Upper lobe of right lung (tissue), 1 donor: ENCODE results near the gene CPA1. TPM values are rescaled to one million over a fixed set of nuclear protein-coding genes. Genes with fewer than 3 reads are reported as not detected.

ENCODE experiments used
- ATAC-seq: fragments of 200-7000 bp; cut with Tn5 transposase; one replicate; pipeline ENCODE4 v1.9.1; 2020; ENCODE audit warnings: mild to moderate bottlenecking, moderate library complexity
- DNase-seq: peaks from one replicate; pipeline ENCODE4 v3.0.0-alpha.2; 2020
- H3K27ac ChIP-seq: fragments of 200-600 bp; one replicate; pipeline ENCODE4 v1.8.0; 2022
- H3K27me3 ChIP-seq: fragments of 200-600 bp; one replicate; pipeline ENCODE4 v1.8.0; 2022; ENCODE audit warnings: mild to moderate bottlenecking
- H3K36me3 ChIP-seq: fragments of 200-600 bp; one replicate; pipeline ENCODE4 v1.8.0; 2022
- H3K4me1 ChIP-seq: fragments of 200-600 bp; one replicate; pipeline ENCODE4 v1.8.0; 2022
- H3K4me3 ChIP-seq: fragments of 200-600 bp; one replicate; pipeline ENCODE4 v1.8.0; 2022; ENCODE audit warnings: mild to moderate bottlenecking
- H3K9me3 ChIP-seq: fragments of 200-600 bp; one replicate; pipeline ENCODE4 v1.8.0; 2022
- CTCF ChIP-seq: fragments of 200-600 bp; IDR thresholded peaks from one replicate; pipeline ENCODE4 v1.8.0; 2022; ENCODE audit warnings: antibody characterized with exemption
- intact Hi-C: fragments of 100-400 bp; cut with DNase I; formaldehyde crosslinking; loops from one replicate; pipeline ENCODE4 v1.11.0; 2022
- total RNA-seq: library from RNA; stranded (reverse); fragmentation: NEBNext Ultra II Directional; extraction: Animal tissue kit (Norgen Biotek cat#: 25700); gene quantifications from one replicate; pipeline ENCODE4 v1.2.1, GENCODE V29; 2021
- donor health status: DM: no; HTN: yes; CAD: no; lungs with severe emphysema.

CPA1 gene
- total RNA-seq, 1 donor from 2014 or later = not detected

- intact Hi-C loops = no loop called here
- ATAC-seq = no peak
- Histone ChIP-seq H3K4me1 (peaks cover 14% of the 10 kb centered on the region), H3K27ac (no peak overlapping the region), H3K4me3 (no peak overlapping the region), H3K9me3 (peaks cover 3% of the 10 kb centered on the region), H3K27me3 (no peaks in the 10 kb centered on the region), H3K36me3 (no peaks in the 10 kb centered on the region)
- peak; percentile 5 for DNase-seq
- TF ChIP-seq CTCF = no peak
Measured at GRCh38 chr7:130358471-130358870, 21.8 kb upstream of the CPA1 start.

- H3K27ac ChIP-seq = no peak overlapping the region
- no peak for TF ChIP-seq CTCF
- H3K4me1 ChIP-seq = peaks cover 14% of the 10 kb centered on the region
- H3K9me3 ChIP-seq = peaks cover 3% of the 10 kb centered on the region
- no peaks in the 10 kb centered on the region for H3K36me3 ChIP-seq
- DNase-seq (peak; percentile 28), ATAC-seq (no peak)
- H3K27me3 ChIP-seq = no peaks in the 10 kb centered on the region
- intact Hi-C loops = no loop called here
- no peak overlapping the region for H3K4me3 ChIP-seq
Measured at GRCh38 chr7:130359276-130359857, 20.9 kb upstream of the CPA1 start.

GRCh38 chr7:130360518-130360917 is 19.8 kb upstream of the CPA1 start:
- H3K4me3 ChIP-seq = no peak overlapping the region
- intact Hi-C loops = no loop called here
- peaks cover 3% of the 10 kb centered on the region for H3K9me3 ChIP-seq
- peaks cover 14% of the 10 kb centered on the region for H3K4me1 ChIP-seq
- no peaks in the 10 kb centered on the region for H3K36me3 ChIP-seq
- H3K27me3 ChIP-seq = no peaks in the 10 kb centered on the region
- no peak overlapping the region for H3K27ac ChIP-seq
- ATAC-seq (no peak), DNase-seq (peak; percentile 7)
- TF ChIP-seq CTCF = no peak

- intact Hi-C loops = no loop called here
- TF ChIP-seq CTCF = no peak
- no peak overlapping the region for H3K27ac ChIP-seq
- ATAC-seq = no peak
- peak; percentile 31 for DNase-seq
- H3K36me3 ChIP-seq = no peaks in the 10 kb centered on the region
- H3K4me1 ChIP-seq = peaks cover 10% of the 10 kb centered on the region
- H3K9me3 ChIP-seq = peaks cover 3% of the 10 kb centered on the region
- no peak overlapping the region for H3K4me3 ChIP-seq
- H3K27me3 ChIP-seq = no peaks in the 10 kb centered on the region
Measured at GRCh38 chr7:130361681-130362080, 18.6 kb upstream of the CPA1 start.

- ATAC-seq (no peak), DNase-seq (peak; percentile 38)
- Histone ChIP-seq H3K27ac (no peak overlapping the region), H3K27me3 (no peaks in the 10 kb centered on the region), H3K4me3 (no peak overlapping the region), H3K9me3 (peaks cover 3% of the 10 kb centered on the region), H3K36me3 (no peaks in the 10 kb centered on the region), H3K4me1 (peaks cover 3% of the 10 kb centered on the region)
- intact Hi-C loops = no loop called here
- TF ChIP-seq CTCF = no peak
Measured at GRCh38 chr7:130362251-130362816, 18.0 kb upstream of the CPA1 start.
